WTC11 (cell line): ENCODE data around the gene PCDH9. TPM values are rescaled to one million over a fixed set of nuclear protein-coding genes. Genes with fewer than 3 reads are reported as not detected.

Experiments
- ATAC-seq: fragments of 200-7000 bp; cut with Tn5 transposase; 2 replicates; pipeline ENCODE4 v1.10.0; 2021; ENCODE audit warnings: mild to moderate bottlenecking, moderate library complexity
- CTCF ChIA-PET: fragments of 300-600 bp; sonication (Branson Sonifier 250); formaldehyde crosslinking; loops from one replicate; lab custom pipeline; 2021; ENCODE audit warnings: antibody characterized with exemption; lab: Charles Lee
- POLR2A ChIA-PET: fragments of 350-600 bp; sonication (Branson Sonifier 250); formaldehyde crosslinking; loops from one replicate; lab custom pipeline; 2021; ENCODE audit warnings: antibody characterized with exemption; lab: Charles Lee
- DNase-seq: peaks from one replicate; pipeline ENCODE4 v3.0.0; 2021; ENCODE audit warnings: low spot score
- H3K27ac Mint-ChIP-seq: 2 replicates; pipeline ENCODE4 v1.8.0; 2021; ENCODE audit warnings: mixed read lengths
- H3K27me3 Mint-ChIP-seq: 2 replicates; pipeline ENCODE4 v1.8.0; 2021; ENCODE audit warnings: low read depth, mild to moderate bottlenecking, moderate library complexity, mixed read lengths
- H3K36me3 Mint-ChIP-seq: 2 replicates; pipeline ENCODE4 v1.8.0; 2021; ENCODE audit warnings: mixed read lengths
- H3K4me1 Mint-ChIP-seq: 2 replicates; pipeline ENCODE4 v1.8.0; 2022; ENCODE audit warnings: mixed read lengths
- H3K4me3 Mint-ChIP-seq: 2 replicates; pipeline ENCODE4 v1.8.0; 2021; ENCODE audit warnings: mild to moderate bottlenecking, moderate library complexity, mixed read lengths
- H3K9me3 Mint-ChIP-seq: 2 replicates; pipeline ENCODE4 v1.8.0; 2021; ENCODE audit warnings: mixed read lengths
- ARID4B ChIP-seq: sonication (generic); formaldehyde crosslinking; IDR thresholded peaks from 2 replicates; pipeline ENCODE4 v1.8.0; 2023; ENCODE audit warnings: missing genetic modification reagents, mild to moderate bottlenecking, borderline replicate concordance
- ATF1 ChIP-seq: sonication (generic); formaldehyde crosslinking; IDR thresholded peaks from 2 replicates; pipeline ENCODE4 v1.8.1; 2023; ENCODE audit warnings: mild to moderate bottlenecking, moderate library complexity, missing genetic modification reagents
- CTCF ChIP-seq: fragments of 200-600 bp; IDR thresholded peaks from 2 replicates; pipeline ENCODE4 v1.8.0; 2022; ENCODE audit warnings: antibody characterized with exemption
- ETV6 ChIP-seq: sonication (generic); formaldehyde crosslinking; IDR thresholded peaks from 2 replicates; pipeline ENCODE4 v1.8.1; 2022; ENCODE audit warnings: mild to moderate bottlenecking, missing genetic modification reagents
- FOXJ3 ChIP-seq: sonication (generic); formaldehyde crosslinking; IDR thresholded peaks from 2 replicates; pipeline ENCODE4 v1.9.0; 2021; ENCODE audit warnings: missing genetic modification reagents, mild to moderate bottlenecking, borderline replicate concordance
- JUN ChIP-seq: sonication (generic); formaldehyde crosslinking; IDR thresholded peaks from 2 replicates; pipeline ENCODE4 v1.8.0; 2023; ENCODE audit warnings: mild to moderate bottlenecking, missing genetic modification reagents
- NR2C2 ChIP-seq: sonication (generic); formaldehyde crosslinking; IDR thresholded peaks from 2 replicates; pipeline ENCODE4 v1.8.0; 2022; ENCODE audit warnings: mild to moderate bottlenecking, missing genetic modification reagents
- RORB ChIP-seq: fragments of 250-450 bp; sonication (Bioruptor Pico); IDR thresholded peaks from 2 replicates; pipeline ENCODE4 v1.9.0; 2021; ENCODE audit warnings: mild to moderate bottlenecking
- SOX15 ChIP-seq: fragments of 250-450 bp; sonication (Bioruptor Pico); IDR thresholded peaks from 2 replicates; pipeline ENCODE4 v1.9.0; 2021; ENCODE audit warnings: mild to moderate bottlenecking
- STAT6 ChIP-seq: sonication (generic); formaldehyde crosslinking; conservative IDR thresholded peaks from 2 replicates; pipeline ENCODE4 v1.8.1; 2023; ENCODE audit warnings: mild to moderate bottlenecking, low read depth, missing genetic modification reagents, moderate library complexity
- TEAD1 ChIP-seq: sonication (generic); formaldehyde crosslinking; IDR thresholded peaks from 2 replicates; pipeline ENCODE4 v1.8.0; 2022; ENCODE audit warnings: mild to moderate bottlenecking, missing genetic modification reagents
- TEAD4 ChIP-seq: sonication (generic); formaldehyde crosslinking; IDR thresholded peaks from 2 replicates; pipeline ENCODE4 v1.8.0; 2022; ENCODE audit warnings: mild to moderate bottlenecking, missing genetic modification reagents
- TP53 ChIP-seq: sonication (generic); formaldehyde crosslinking; IDR thresholded peaks from 2 replicates; pipeline ENCODE4 v1.8.1; 2023; ENCODE audit warnings: mild to moderate bottlenecking, missing genetic modification reagents
- ZNF121 ChIP-seq: sonication (generic); formaldehyde crosslinking; IDR thresholded peaks from 2 replicates; pipeline ENCODE4 v1.8.0; 2023; ENCODE audit warnings: missing genetic modification reagents
- ZNF232 ChIP-seq: sonication (generic); formaldehyde crosslinking; IDR thresholded peaks from 2 replicates; pipeline ENCODE4 v1.8.0; 2022; ENCODE audit warnings: mild to moderate bottlenecking, missing genetic modification reagents
- ZNF317 ChIP-seq: sonication (generic); formaldehyde crosslinking; IDR thresholded peaks from 2 replicates; pipeline ENCODE4 v1.8.1; 2023; ENCODE audit warnings: low read depth, mild to moderate bottlenecking, moderate library complexity, missing genetic modification reagents, borderline replicate concordance
- total RNA-seq: library from RNA; stranded (reverse); gene quantifications from 3 replicates; pipeline ENCODE4 v1.2.3, GENCODE V29; 2021
- TF ChIP-seq, protein P1 (sequence below): sonication (generic); formaldehyde crosslinking; IDR thresholded peaks from 2 replicates; pipeline ENCODE4 v1.8.1; 2023; ENCODE audit warnings: mild to moderate bottlenecking, missing genetic modification reagents, borderline replicate concordance
- TF ChIP-seq, protein P2 (sequence below): sonication (generic); formaldehyde crosslinking; IDR thresholded peaks from 2 replicates; pipeline ENCODE4 v1.8.1; 2023; ENCODE audit warnings: mild to moderate bottlenecking, missing genetic modification reagents

The PCDH9 gene
- total RNA-seq, 1 experiment from 2014 or later, result 0.48 TPM

GRCh38 chr13:66627512-66627911 is 602.6 kb downstream of the PCDH9 start:
- peaks cover 17% of the 10 kb centered on the region for H3K9me3 Mint-ChIP-seq
- no peak for DNase-seq
- CTCF ChIA-PET, result no interaction called here
- no peaks in the 10 kb centered on the region for H3K4me1 Mint-ChIP-seq
- no peak overlapping the region for H3K27ac Mint-ChIP-seq
- peaks cover 7% of the 10 kb centered on the region; the same call in 1 of the 2 replicates for H3K36me3 Mint-ChIP-seq
- TF ChIP-seq STAT6 (no peak), ETV6 (no peak), TEAD1 (CRISPR knock-in tag) (no peak), CTCF (no peak), ATF1 (CRISPR knock-in tag) (no peak), JUN (CRISPR knock-in tag) (no peak), ZNF232 (CRISPR knock-in tag) (no peak), SOX15 (CRISPR knock-in tag) (no peak), ZNF317 (CRISPR knock-in tag) (no peak), TEAD4 (CRISPR knock-in tag) (no peak), NR2C2 (CRISPR knock-in tag) (no peak), FOXJ3 (CRISPR knock-in tag) (no peak), RORB (CRISPR knock-in tag) (no peak), TP53 (CRISPR knock-in tag) (no peak), ZNF121 (CRISPR knock-in tag) (no peak)
- TF ChIP-seq, protein P1, sequence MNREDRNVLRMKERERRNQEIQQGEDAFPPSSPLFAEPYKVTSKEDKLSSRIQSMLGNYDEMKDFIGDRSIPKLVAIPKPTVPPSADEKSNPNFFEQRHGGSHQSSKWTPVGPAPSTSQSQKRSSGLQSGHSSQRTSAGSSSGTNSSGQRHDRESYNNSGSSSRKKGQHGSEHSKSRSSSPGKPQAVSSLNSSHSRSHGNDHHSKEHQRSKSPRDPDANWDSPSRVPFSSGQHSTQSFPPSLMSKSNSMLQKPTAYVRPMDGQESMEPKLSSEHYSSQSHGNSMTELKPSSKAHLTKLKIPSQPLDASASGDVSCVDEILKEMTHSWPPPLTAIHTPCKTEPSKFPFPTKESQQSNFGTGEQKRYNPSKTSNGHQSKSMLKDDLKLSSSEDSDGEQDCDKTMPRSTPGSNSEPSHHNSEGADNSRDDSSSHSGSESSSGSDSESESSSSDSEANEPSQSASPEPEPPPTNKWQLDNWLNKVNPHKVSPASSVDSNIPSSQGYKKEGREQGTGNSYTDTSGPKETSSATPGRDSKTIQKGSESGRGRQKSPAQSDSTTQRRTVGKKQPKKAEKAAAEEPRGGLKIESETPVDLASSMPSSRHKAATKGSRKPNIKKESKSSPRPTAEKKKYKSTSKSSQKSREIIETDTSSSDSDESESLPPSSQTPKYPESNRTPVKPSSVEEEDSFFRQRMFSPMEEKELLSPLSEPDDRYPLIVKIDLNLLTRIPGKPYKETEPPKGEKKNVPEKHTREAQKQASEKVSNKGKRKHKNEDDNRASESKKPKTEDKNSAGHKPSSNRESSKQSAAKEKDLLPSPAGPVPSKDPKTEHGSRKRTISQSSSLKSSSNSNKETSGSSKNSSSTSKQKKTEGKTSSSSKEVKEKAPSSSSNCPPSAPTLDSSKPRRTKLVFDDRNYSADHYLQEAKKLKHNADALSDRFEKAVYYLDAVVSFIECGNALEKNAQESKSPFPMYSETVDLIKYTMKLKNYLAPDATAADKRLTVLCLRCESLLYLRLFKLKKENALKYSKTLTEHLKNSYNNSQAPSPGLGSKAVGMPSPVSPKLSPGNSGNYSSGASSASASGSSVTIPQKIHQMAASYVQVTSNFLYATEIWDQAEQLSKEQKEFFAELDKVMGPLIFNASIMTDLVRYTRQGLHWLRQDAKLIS, result no peak
- TF ChIP-seq, protein P2, sequence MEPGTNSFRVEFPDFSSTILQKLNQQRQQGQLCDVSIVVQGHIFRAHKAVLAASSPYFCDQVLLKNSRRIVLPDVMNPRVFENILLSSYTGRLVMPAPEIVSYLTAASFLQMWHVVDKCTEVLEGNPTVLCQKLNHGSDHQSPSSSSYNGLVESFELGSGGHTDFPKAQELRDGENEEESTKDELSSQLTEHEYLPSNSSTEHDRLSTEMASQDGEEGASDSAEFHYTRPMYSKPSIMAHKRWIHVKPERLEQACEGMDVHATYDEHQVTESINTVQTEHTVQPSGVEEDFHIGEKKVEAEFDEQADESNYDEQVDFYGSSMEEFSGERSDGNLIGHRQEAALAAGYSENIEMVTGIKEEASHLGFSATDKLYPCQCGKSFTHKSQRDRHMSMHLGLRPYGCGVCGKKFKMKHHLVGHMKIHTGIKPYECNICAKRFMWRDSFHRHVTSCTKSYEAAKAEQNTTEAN (CRISPR knock-in tag), result no peak
- no peak for ATAC-seq
- no peaks in the 10 kb centered on the region for H3K27me3 Mint-ChIP-seq
- POLR2A ChIA-PET, result no interaction called here
- H3K4me3 Mint-ChIP-seq, result no peak overlapping the region

DNA sequence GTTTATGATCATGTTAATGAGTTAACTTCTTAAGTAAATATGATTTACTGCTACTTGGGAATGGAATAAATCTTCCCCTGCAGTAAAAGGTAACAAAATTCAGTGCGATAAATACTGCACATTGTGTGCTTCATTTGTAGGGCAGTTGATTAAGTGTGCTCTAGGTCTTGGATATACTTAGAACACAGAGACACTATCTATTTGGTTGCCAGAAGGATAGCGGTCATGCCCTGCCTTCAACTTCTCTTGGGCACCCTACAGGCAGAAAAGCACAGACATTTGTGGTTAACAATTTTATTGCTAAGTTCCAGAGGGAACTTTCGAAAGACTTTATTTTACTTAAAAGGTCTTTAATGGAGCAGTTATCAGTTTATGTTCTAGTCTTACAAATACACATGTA is 605.8 kb downstream of the PCDH9 start:
- H3K27ac Mint-ChIP-seq, result no peak overlapping the region
- H3K9me3 Mint-ChIP-seq, result peaks cover 20% of the 10 kb centered on the region
- POLR2A ChIA-PET, result no interaction called here
- no peaks in the 10 kb centered on the region for H3K27me3 Mint-ChIP-seq
- no peak for DNase-seq
- no peak for TF ChIP-seq ARID4B (CRISPR knock-in tag)
- CTCF ChIA-PET, result no interaction called here
- H3K36me3 Mint-ChIP-seq, result peaks cover 6% of the 10 kb centered on the region
- H3K4me1 Mint-ChIP-seq, result no peaks in the 10 kb centered on the region
- no peak for ATAC-seq
- H3K4me3 Mint-ChIP-seq, result no peak overlapping the region
